ENCODE measurements around the gene TP53I11. TPM values are rescaled to one million over a fixed set of nuclear protein-coding genes. Genes with fewer than 3 reads are reported as not detected.
A peak's percentile ranks its signal among the peaks of the same experiment; 100 is the strongest.

Gene TP53I11
- total RNA-seq, result 20.4 TPM

GRCh38 chr11:44950625-44951476 lies at the start of gene TP53I11:
TSS of gene TP53I11 (minus strand) at chr11:44950883. CDS start at chr11:44938335, 12,548 bp downstream.
- no peak for FAIRE-seq

GRCh38 chr11:44999068-44999467 lies 48.4 kb upstream of the TP53I11 start:
- DNase-seq (ENCODE audit: low spot score in 2 of 2), result no peak
- no peak for FAIRE-seq

More at GRCh38 chr11:44950625-44951476, at the start of gene TP53I11:
- DNase-seq (ENCODE audit: low spot score in 2 of 2), result peak; percentile 72 to 80

DNA sequence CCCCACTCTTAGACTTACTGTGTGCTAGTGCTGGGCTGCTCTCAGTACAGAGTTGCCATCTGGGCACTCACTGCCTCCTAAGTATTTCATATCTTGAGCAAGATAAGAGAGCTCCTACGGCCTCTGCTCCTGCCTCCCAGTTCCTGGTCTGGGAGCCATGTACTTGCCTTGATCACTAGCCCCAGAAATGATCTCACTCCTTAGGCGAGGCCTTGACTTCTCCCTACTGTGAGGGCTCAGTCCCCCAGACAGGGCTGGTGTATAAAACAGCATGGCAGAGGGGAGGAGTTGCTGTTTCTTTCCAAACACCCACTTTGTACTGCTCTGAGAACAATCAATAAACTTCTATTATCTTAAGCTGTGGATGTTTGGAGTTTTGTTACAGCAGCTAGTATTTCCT lies 47.4 kb upstream of the TP53I11 start:
- no peak for DNase-seq (ENCODE audit: low spot score in 2 of 2)
- no peak for FAIRE-seq

DNA sequence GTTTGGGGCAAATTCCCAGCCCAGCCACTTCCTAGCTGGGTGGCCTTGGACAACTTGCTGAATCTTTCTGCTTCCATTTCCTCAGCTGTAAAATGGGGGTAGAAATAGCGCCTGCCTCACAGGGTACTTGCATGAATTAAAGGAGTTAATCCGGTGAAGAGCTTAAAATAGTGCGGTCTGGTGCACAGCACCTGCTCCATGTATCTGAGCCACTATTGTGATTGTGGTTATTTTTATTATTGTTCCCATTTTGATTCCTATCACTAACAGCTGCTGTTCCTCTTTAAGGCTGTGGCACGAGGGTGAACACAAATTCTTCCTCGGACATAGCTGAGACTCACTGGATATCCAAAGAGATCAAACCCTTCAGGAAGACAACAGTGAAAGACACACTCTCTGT lies 46.9 kb upstream of the TP53I11 start:
- no peak for FAIRE-seq
- no peak for DNase-seq (ENCODE audit: low spot score in 2 of 2)

- DNase-seq (ENCODE audit: low spot score in 2 of 2) (no peak), FAIRE-seq (no peak)
These were observed 44.1 kb upstream of the TP53I11 start for GRCh38 chr11:44994753-44995152.

GRCh38 chr11:44993971-44994704 lies 43.5 kb upstream of the TP53I11 start:
- FAIRE-seq, result no peak
- DNase-seq (ENCODE audit: low spot score in 2 of 2), result no peak

DNA sequence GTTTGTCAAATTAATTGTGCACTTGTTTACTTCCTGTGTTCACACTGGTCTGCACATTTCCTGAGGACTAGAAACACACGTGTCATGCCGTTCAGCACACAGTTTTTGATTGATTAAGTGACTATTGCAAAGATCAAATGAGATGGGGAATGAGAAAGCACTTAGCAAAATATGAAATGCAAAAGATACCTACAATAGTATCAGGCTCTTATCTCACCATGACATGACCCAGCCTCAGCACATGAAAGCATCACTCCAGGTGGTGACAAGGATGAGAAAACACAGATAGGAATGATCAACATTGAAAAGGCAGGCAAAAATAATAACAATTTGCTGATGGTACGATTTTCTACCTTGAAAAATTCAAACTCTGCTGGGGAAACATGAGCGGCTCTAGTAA lies 42.1 kb upstream of the TP53I11 start:
- no peak for FAIRE-seq

DNA sequence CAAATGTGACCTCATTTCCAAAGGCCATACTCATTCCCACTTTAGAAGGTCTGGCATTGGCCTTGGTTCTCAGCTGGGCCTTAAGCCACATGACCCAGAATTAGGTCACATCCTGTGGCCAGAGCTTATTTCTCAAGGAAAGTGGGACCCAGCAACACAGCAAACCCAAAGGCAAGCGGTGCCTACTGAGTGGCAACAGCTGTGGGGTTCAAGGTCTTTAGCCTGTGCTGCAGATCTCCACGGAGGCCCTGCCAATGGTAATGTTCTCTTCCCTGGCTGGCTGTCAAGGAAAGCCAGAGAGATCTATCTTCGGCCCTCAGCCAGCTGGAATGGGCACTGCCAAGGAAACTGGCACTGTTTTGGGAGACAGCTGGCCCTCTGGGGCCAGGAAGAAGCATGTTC lies 41.5 kb upstream of the TP53I11 start:
- DNase-seq (ENCODE audit: low spot score in 2 of 2), result no peak
- FAIRE-seq, result no peak

More for the DNA sequence above, 42.1 kb upstream of the TP53I11 start:
- no peak for DNase-seq (ENCODE audit: low spot score in 2 of 2)

GRCh38 chr11:44990665-44991064 lies 40.0 kb upstream of the TP53I11 start:
- FAIRE-seq (no peak), DNase-seq (ENCODE audit: low spot score in 2 of 2) (no peak)

DNA sequence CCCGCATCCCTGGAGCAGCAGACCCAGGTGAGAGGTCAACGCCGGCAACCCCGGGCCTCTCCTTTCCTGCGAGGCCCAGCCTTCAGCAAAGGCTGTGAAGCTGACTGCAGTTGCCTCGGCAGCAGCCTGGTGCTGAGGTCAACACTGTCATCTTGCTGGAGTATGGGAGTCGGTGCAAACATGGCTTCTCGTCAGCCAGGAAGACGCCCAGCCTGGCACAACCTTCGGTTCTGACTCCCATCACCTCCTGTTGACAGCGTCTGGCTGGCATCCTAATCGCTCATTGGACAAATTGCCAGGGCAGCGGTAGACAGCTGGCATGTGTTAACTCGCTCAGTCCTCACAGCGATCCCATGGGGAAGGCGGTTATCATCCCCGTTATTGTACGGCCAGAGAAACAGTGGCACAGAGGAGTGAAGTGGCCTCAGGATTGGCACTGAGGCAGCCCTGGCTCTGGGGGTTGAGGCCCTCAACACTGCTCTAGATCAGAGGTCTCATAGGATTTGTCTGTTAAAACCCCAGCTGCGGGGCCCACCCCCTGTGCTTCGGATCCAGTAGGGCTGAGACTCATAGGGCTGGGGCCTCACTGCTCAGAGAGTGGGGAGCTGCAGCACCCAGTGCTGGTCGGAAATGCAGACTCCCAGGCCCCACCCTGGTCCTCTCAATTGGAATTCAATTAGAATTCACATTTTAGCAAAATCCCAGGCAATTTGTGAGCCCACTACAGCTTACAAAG lies 39.3 kb upstream of the TP53I11 start:
- FAIRE-seq, result no peak
- DNase-seq (ENCODE audit: low spot score in 2 of 2), result no peak

GRCh38 chr11:44988981-44989635 lies 38.4 kb upstream of the TP53I11 start:
- FAIRE-seq (no peak), DNase-seq (ENCODE audit: low spot score in 2 of 2) (no peak)

- FAIRE-seq (no peak), DNase-seq (ENCODE audit: low spot score in 2 of 2) (no peak)
These were observed 37.4 kb upstream of the TP53I11 start for GRCh38 chr11:44988111-44988510.

GRCh38 chr11:44987506-44987905 lies 36.8 kb upstream of the TP53I11 start:
- no peak for FAIRE-seq
- DNase-seq (ENCODE audit: low spot score in 2 of 2), result no peak

- DNase-seq (ENCODE audit: low spot score in 2 of 2), result no peak
- no peak for FAIRE-seq
These were observed 35.6 kb upstream of the TP53I11 start for GRCh38 chr11:44986315-44986714.

- DNase-seq (ENCODE audit: low spot score in 2 of 2), result no peak
- no peak for FAIRE-seq
These were observed 35.0 kb upstream of the TP53I11 start for GRCh38 chr11:44985721-44986120.

GRCh38 chr11:44983786-44984185 lies 33.1 kb upstream of the TP53I11 start:
- DNase-seq (ENCODE audit: low spot score in 2 of 2), result no peak
- FAIRE-seq, result no peak

DNA sequence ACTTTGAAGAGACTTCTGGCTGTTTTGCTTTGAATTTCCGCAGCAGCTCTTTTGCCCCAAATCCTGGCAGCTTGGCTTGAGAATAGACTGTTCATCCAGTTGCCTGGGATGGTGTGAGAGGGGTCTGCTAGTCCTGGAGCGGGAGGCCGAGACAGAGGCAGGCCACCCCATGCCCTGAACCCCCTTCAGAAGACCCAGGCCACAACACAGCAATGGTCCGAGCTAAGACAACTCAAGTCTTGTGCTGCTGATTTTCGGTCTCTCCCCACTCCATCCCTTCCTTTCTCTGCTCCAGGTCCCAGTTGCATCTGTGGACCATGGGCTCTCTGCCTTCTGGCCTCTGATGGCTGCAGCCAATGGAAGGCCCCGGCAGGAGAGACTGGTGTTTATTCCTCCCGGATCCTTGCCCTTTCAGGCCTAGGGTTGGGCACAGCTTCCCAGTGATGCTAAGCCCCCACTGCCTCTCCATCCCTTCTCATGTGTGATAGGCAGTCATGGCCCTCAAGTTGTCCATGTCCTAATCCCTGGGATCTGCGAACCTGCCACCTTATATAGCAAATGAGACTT lies 31.9 kb upstream of the TP53I11 start:
- FAIRE-seq (no peak), DNase-seq (ENCODE audit: low spot score in 2 of 2) (no peak)

- FAIRE-seq, result no peak
- no peak for DNase-seq (ENCODE audit: low spot score in 2 of 2)
These were observed 30.1 kb upstream of the TP53I11 start for GRCh38 chr11:44980533-44981427.

Data from frontal cortex (tissue), 4 donors.